WTC11 (cell line): Measurements from ENCODE around the gene BICC1.

Experiments used
- ATF3 ChIP-seq: sonication (generic); formaldehyde crosslinking; conservative IDR thresholded peaks from 2 replicates; pipeline ENCODE4 v1.8.1; 2022; ENCODE audit warnings: mild to moderate bottlenecking, missing genetic modification reagents
- CTCF ChIP-seq: fragments of 200-600 bp; IDR thresholded peaks from 2 replicates; pipeline ENCODE4 v1.8.0; 2022; ENCODE audit warnings: antibody characterized with exemption
- ESRRA ChIP-seq: sonication (generic); formaldehyde crosslinking; IDR thresholded peaks from 2 replicates; pipeline ENCODE4 v1.8.1; 2022; ENCODE audit warnings: mild to moderate bottlenecking, missing genetic modification reagents, borderline replicate concordance
- MXD4 ChIP-seq: fragments of 250-450 bp; sonication (Bioruptor Pico); IDR thresholded peaks from 2 replicates; pipeline ENCODE4 v1.8.0; 2021; ENCODE audit warnings: mild to moderate bottlenecking, moderate library complexity, borderline replicate concordance
- TP53 ChIP-seq: sonication (generic); formaldehyde crosslinking; IDR thresholded peaks from 2 replicates; pipeline ENCODE4 v1.8.1; 2023; ENCODE audit warnings: mild to moderate bottlenecking, missing genetic modification reagents
- ZNF512 ChIP-seq: sonication (generic); formaldehyde crosslinking; IDR thresholded peaks from 2 replicates; pipeline ENCODE4 v1.8.1; 2022; ENCODE audit warnings: missing genetic modification reagents, borderline replicate concordance
- ZNF671 ChIP-seq: fragments of 250-450 bp; sonication (Bioruptor Pico); IDR thresholded peaks from 2 replicates; pipeline ENCODE4 v1.8.0; 2021; ENCODE audit warnings: mild to moderate bottlenecking

DNA sequence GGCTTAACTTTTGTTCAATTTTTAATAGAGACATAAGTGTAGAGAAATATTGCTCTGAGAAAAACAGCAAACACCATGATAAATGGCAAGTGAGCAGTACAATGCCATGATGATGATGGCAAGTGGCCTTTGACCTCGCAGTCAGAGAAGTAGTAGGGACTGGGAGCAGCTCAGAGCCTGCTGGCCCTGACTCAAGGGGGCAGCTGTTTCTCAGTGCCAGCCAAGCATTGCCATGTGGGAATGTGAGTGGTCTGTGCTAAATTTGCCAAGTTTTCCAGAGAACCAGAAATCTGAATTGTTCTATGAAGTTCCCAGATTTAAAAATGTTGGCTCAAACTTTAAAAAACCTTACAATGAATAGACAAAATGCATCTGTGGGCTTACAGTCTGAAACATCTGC, 187.9 kb downstream of the BICC1 start:
- no peak for TF ChIP-seq TP53 (CRISPR knock-in tag)
- no peak for TF ChIP-seq ESRRA
- TF ChIP-seq CTCF = no peak
- no peak for TF ChIP-seq MXD4
- TF ChIP-seq ZNF512 (CRISPR knock-in tag) = no peak
- TF ChIP-seq ZNF671 (CRISPR knock-in tag) = no peak
- TF ChIP-seq ATF3 (CRISPR knock-in tag) = no peak
